RWPE1 (cell line): ENCODE results near the gene ETV6.

Source experiments
- CTCF ChIA-PET: fragments of 350-600 bp; sonication (Branson Sonifier 250); formaldehyde crosslinking; extraction: SDS; loops from one replicate; lab custom pipeline; 2021; lab: Yijun Ruan, JAX
- POLR2A ChIA-PET: fragments of 400-600 bp; formaldehyde crosslinking; extraction: SDS; loops from one replicate; lab custom pipeline; 2020; ENCODE audit warnings: antibody characterized with exemption; ENCODE audit not compliant: low non-redundant PET; lab: Yijun Ruan, JAX
- DNase-seq: peaks from one replicate; pipeline ENCODE4 v3.0.0; 2012; ENCODE audit warnings: low spot score
- H3K27ac ChIP-seq: fragments of 450-650 bp; 2 replicates; pipeline ENCODE4 v1.5.1; 2017
- TF ChIP-seq, protein P1 (sequence below): fragments of 450-650 bp; conservative IDR thresholded peaks from 2 replicates; pipeline ENCODE4 v1.5.1; 2017; ENCODE audit warnings: low read depth, mild to moderate bottlenecking

Gene ETV6

DNA sequence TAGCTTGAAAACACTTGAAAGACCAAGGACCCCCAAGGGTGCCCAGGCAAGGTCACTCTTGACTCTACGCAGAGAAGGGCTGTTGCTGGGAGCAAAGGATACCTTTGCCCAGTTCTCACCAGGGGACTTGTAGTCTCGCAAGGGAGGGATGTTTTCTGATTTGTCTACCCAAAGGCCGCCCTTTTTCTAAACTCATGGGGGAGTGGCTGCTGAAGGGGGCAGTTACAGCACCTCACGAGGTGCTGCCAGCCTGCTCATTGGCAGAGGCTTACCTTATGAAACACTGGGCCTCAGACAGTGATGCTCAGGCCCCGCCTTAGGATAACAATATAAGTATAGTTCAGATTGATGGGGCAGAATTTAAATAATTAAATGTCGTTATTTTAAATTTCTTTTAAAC is 107.0 kb downstream of the ETV6 start:
- H3K27ac ChIP-seq: no peak overlapping the region
- POLR2A ChIA-PET: interaction anchor here (0.5 kb wide), 1 partner anchor 22 kb away, joined by 8 read pairs; no protein-coding TSS in a partner anchor
- TF ChIP-seq, protein P1, sequence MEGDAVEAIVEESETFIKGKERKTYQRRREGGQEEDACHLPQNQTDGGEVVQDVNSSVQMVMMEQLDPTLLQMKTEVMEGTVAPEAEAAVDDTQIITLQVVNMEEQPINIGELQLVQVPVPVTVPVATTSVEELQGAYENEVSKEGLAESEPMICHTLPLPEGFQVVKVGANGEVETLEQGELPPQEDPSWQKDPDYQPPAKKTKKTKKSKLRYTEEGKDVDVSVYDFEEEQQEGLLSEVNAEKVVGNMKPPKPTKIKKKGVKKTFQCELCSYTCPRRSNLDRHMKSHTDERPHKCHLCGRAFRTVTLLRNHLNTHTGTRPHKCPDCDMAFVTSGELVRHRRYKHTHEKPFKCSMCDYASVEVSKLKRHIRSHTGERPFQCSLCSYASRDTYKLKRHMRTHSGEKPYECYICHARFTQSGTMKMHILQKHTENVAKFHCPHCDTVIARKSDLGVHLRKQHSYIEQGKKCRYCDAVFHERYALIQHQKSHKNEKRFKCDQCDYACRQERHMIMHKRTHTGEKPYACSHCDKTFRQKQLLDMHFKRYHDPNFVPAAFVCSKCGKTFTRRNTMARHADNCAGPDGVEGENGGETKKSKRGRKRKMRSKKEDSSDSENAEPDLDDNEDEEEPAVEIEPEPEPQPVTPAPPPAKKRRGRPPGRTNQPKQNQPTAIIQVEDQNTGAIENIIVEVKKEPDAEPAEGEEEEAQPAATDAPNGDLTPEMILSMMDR: no peak
- DNase-seq: no peak
- CTCF ChIA-PET: no interaction called here

DNA sequence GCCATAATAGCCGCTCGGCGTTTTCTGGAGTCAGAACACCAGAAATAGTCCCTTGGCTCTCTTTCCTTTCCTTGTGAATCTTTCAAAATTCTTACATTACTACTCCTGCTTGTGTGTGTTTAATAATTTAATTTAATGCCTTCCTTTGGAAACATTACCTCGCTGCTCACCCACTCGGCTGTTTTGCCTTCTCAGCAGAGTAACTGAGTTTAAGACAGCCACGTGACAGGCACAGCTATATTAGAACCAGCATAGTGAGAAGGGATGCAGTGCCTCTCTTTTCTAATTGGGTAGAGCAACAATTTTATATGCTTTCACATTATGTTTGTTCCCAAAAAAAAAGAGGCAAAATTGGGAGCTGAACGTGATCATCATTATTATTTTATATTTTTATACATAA is 107.6 kb downstream of the ETV6 start:
- no peak for DNase-seq
- no peak overlapping the region for H3K27ac ChIP-seq
- ChIA-PET POLR2A (no interaction called here), CTCF (no interaction called here)
- TF ChIP-seq, protein P1: no peak

DNA sequence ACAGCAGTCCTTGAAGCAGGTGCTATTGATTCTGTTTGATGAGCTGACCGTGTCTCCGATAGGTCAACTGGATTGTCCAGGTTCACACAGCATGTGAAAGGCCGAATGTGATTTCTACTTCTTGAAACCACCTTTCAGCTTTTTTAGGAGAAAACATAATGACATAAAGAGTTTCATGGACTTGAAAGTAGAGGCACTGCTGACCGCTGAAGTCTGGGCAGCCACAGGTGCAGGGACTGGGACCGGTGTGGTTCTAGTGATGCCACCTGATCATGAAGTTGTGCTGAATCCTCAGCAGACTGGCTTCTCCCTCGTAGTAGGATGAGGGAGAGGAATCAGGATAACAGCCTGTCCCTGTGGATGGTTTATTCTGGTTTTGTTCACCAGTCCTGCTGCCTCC is 108.1 kb downstream of the ETV6 start:
- no peak for DNase-seq
- CTCF ChIA-PET: no interaction called here
- H3K27ac ChIP-seq: no peak overlapping the region
- TF ChIP-seq, protein P1: no peak
- POLR2A ChIA-PET: no interaction called here

DNA sequence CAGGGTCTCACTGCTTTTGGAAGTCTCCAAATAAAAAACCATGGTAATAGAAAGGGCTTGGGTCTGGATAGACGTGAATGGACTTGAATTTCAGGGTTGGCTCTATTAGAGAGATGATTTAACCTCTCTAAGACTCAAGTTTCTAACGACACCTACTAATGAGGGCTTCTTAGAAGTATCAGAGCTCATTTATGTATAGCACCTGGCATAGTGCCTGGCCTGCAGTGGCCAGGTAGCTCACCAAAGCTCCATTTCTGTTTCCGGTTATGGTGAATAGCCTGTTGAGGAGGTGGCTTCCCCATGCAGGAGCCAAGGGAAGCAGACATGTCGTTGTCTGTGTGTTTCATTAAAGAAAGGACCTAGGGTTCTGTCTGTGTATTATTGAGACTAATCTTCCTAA is 108.6 kb downstream of the ETV6 start:
- TF ChIP-seq, protein P1: no peak
- ChIA-PET CTCF (no interaction called here), POLR2A (no interaction called here)
- H3K27ac ChIP-seq: no peak overlapping the region
- DNase-seq: no peak

DNA sequence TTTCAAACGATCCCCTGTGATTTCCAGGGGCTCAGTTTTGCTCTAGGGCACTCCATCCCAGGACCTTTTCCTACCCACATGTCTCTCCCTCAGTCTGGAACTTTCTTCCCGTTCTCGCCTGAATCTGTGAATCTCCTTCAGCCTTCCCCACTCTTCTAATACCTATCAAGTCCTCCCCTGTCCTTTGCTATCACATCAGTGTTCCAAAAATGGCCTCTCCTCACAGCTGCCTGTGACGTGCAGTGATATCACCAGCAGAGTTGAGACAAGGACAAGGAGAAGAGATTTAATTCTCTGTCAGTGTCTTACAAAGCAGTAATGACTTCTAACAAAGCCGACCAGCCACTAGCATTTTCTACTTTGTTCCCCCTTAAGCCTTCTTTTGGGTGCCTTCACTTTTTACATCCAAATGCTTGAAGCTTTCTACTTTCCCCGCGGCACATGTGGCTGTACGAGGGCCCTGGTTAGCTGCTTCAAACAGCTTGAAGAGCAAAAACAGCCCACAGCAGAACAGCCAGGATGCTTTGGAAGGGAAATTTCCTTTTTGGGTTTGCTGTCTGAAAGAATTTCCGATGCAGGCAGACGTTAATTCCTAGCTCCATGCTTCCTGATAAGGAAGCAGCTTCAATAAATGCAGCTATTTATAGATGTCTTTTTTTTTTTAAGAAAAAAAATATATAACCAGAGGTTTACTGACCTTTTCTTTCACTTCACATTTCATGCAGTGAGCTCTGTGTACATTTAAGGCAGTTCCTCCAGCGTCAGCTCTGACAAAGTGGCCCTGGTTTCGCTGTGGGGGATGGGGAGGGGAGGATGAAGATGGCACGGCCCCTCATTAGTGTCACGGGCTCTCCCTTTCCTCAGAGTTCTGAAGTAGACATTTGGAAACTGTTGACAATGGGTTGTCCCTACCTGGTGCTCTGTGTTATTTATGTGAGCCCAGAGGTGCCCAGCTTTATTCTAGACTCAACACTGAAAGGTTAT is 109.3 kb downstream of the ETV6 start:
- no peak overlapping the region for H3K27ac ChIP-seq
- ChIA-PET CTCF (no interaction called here), POLR2A (no interaction called here)
- no peak for DNase-seq
- TF ChIP-seq, protein P1: no peak

DNA sequence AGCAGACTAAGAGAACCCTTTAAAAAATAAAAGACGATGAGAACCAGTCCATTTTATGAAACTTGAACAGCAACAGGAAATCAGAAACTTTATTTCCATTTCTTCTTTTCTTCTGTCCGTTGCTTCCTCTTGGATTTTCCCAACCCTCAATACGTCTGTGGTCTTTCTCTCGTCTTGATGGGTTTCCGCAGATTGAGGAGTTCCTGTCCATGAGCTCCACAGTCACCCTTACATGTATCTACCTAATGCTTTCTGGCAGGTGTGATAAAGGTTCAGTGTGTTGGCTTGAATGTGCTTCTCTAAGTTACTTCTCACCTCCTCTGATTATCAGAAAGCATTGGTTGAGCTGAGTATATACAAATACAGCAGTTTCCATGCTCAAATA is 110.0 kb downstream of the ETV6 start:
- ChIA-PET POLR2A (no interaction called here), CTCF (no interaction called here)
- TF ChIP-seq, protein P1: no peak
- H3K27ac ChIP-seq: no peak overlapping the region
- no peak for DNase-seq
